SIG-M5 treated with dmso at 0.1 percent for 504 hours (cell line): Measurements from ENCODE around the gene PLAAT4.
"Not testable (repeated sequence)": the region's sequence is repeated elsewhere in the genome, so short reads cannot be mapped to it uniquely, and the experiment has no call there.

Source experiments
- DNase-seq: peaks from one replicate; lab custom pipeline; 2025; ENCODE audit not compliant: unreplicated experiment; lab: John Stamatoyannopoulos, UW

PLAAT4 gene

GRCh38 chr11:63537293-63538101 is 889 bp downstream of the PLAAT4 start:
- DNase-seq = no peak

GRCh38 chr11:63542506-63542905 is 5.9 kb downstream of the PLAAT4 start:
- DNase-seq = not testable (repeated sequence)

- no peak for DNase-seq
Measured at GRCh38 chr11:63543711-63544110, 7.1 kb downstream of the PLAAT4 start.

GRCh38 chr11:63547061-63547460 is 10.5 kb downstream of the PLAAT4 start:
- no peak for DNase-seq

- DNase-seq = no peak
Measured at GRCh38 chr11:63548178-63548577, 11.6 kb downstream of the PLAAT4 start.

- DNase-seq = no peak
Measured at GRCh38 chr11:63549411-63549810, 12.8 kb downstream of the PLAAT4 start.

DNA sequence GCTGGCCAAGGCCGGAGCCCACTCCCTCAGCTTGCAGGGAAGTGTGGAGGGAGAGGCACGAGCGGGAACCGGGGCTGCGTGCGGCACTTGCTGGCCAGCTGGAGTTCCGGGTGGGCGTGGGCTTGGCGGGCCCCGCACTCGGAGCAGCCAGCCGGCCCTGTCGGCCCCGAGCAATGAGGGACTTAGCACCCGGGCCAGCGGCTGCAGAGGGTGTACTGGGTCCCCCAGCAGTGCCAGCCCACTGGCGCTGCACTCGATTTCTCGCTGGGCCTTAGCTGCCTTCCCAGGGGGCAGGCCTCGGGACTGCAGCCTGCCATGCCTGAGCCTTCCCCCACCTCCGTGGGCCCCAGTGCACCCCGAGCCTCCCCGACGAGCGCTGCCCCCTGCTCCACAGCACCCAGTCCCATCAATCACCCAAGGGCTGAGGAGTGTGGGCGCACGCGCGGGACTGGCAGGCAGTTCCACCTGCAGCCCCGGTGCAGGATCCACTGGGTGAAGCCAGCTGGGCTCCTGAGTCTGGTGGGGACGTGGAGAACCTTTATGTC is 13.6 kb downstream of the PLAAT4 start:
- not testable (repeated sequence) for DNase-seq

DNA sequence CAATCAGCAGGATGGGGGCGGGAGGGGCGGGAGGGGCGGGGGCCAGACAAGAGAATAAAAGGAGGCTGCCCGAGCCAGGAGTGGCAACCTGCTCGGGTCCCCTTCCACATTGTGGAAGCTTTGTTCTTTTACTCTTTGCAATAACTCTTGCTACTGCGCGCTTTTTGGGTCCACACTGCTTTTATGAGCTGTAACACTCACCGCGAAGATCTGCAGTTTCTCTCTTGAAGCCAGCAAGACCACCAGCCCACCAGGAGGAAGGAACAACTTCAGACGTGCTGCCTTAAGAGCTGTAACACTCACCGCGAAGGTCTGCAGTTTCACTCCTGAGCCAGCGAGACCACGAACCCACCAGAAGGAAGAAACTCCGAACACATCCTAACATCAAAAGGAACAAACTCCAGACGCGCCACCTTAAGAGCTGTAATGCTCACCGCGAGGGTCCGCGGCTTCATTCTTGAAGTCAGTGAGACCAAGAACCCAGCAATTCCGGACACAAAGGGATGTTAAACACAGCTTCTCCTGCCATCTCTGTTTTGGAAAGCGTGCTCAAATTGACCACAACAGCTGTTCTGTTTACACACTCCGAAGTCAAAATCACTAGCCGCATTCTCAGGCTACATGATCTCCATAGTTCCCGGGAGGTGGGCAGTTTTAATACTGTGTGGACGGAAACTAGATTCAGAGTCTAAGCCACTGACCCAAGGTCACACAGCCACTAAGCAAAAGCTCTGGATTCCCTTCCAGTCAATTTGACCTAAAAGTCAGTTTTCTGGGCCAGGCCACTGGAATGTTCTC is 14.7 kb downstream of the PLAAT4 start:
- DNase-seq = no peak

GRCh38 chr11:63551889-63552266 is 15.3 kb downstream of the PLAAT4 start:
- DNase-seq = no peak

DNA sequence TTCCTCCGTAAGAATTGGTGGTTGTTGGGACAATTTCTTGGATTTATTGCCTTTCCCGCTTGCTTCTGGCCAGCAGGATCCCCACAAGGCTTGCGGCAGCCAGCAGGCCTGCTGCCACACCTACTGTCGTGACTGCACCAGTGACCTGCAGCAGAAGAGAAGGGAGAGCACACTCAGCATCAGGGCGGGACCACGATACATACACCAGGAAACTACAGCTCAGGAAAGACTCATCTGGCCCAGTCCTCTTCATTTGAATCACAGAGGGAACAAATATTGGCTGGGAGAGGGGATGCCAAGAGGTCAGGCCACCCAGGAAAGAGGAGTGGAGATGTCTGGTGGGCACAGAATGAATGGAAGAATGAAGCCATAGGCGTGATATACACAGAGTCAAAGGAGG is 16.3 kb downstream of the PLAAT4 start:
- DNase-seq = no peak

DNA sequence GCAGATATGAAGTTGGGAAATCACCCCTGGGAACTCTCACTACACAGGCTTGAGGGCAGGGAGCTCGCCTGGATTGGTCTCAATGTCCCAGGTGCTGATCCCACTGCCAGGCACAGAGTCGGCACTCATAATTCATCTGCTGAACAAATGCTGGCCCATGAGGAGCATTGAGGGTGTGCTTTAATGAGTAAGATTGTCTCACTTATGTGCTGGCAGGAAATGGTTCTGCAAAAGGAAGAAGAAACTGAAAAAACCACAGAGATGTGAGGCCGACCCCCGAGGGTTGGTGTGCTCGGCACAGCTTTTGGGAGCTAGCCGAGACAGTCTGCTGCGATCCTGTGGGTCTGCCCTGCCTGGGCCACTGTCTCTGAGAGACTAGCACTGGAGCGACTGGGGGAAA is 17.2 kb downstream of the PLAAT4 start:
- no peak for DNase-seq

GRCh38 chr11:63554877-63555223 is 18.2 kb downstream of the PLAAT4 start:
- no peak for DNase-seq

DNA sequence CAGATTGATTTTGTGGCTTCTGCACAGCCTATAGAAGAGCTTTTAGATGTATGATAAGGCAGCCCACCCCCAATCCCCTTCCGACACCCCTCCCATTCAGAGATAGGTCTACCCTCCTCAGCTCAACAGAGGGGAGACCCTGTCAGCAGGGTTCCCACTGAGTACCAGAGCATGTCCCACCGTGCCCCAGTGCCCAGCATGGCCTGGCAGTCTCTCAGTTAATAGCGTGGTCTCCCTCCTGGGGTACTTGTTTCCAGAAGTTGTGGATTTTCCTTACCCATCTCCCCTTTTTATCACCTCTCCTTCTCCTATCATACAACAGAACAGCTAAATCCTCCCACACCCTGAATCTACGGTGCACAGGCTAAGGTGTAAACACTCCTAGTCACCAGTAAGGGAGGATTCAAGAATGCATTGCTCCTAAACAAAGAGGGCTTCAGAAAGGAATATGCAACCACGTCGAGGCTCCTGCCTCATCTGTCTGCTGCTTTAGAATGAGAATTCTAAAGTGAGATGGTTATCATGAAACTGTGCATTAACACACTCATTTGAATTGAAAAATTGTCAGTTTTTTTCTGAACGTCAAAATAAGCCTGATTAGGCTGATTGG is 19.9 kb downstream of the PLAAT4 start:
- DNase-seq = no peak

- no peak for DNase-seq
Measured at GRCh38 chr11:63557570-63557969, 21.0 kb downstream of the PLAAT4 start.

DNA sequence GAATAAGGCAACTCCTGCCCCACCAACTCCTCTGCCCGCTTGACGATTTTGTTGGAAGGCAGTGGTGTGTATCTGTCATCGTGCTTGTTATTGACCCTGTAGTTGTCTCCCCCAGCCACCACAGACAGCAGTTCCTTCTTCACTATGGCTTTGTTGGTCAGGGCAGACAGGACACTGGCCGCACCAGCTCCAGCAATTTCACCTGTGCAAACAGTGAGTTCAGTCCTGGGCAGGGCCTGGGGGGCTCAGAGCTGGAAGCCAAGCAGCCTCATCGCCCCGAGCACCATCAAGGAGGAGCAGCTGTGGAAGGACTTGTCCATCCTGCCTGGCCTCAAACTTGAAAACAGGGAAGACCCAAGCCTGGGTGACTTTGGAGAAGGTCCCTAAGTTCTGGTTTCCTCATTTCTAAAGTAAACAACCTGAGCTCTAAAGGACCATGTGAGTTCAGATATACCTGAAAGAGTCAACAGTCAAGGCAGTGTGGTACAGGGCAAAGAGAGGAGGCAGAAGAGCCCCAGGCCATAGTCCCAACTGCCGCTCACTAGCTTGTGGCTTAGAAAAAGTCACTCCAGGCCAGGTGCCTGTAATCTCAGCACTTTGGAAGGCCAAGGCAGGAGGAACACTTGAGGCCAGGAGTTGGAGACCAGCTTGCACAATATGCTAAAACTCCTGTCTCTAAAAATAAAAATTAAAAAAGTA is 22.0 kb downstream of the PLAAT4 start:
- peak; percentile 33 for DNase-seq

DNA sequence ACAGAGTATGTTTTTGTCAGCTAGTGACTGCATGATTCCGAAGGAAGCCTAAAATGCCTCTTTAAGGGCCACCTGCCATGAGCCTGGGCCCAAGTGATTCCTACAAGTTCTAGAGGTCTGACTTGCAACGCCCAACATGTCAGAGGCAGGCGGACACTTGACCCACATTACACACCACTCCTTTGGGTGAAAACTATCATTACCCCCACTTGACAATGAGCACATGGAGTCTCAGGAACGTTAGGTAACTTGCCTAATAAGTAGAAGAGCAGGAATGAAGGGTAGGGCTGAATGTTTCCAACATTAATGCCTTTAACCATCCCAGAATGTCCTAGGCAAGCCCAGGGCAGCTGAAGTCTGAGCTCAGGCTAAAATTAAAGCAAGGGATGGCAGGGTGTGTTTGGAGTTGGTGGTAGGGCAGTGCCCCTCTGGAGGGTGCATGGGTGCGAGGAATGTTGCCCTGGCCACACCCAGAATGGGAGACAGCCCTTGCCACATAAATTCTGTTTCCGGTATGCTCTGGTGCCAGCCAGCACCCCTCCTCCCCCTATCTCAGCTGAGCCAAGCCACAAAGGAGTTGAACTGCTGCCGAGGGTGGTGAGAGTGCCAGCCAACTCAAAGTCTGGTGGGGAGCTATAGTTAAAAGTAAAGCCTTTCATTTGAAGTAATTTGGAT is 24.0 kb downstream of the PLAAT4 start:
- no peak for DNase-seq

DNA sequence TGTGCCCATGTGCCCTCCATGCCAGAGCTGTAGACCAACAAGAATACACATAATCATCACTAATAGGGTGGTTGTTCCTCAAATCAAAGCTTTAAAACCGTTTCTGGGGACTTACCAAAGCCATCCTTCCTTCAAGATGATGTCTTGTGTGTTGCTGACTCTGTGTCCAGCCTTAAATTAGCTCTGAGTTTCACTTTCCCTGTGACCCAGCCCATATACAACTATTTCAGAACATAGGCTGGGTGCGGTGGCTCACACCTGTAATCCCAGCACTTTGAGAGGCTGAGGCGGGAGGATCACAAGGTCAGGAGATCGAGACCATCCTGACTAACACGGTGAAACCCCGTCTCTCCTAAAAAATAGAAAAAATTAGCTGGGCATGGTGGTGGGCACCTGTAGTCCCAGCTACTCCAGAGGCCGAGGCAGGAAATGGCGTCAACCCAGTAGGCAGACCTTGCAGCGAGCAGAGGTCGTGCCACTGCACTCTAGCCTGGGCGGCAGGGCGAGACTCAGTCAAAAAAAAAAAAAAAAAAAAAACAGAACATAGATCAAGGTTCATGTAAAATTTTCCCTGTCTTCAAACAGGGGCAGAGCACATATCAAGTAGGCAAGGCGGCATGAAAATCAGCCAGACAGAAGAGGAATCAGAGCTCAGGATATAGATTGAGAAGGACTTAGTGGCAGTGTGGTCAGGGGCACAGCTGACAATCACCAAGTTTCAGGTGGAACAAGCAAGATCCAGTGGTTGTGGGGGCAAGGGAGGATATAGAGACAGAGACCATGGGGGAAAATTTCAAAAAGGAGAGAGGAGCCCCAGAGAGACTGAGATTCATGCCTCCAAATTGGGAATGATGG is 26.8 kb downstream of the PLAAT4 start, which contains the start of gene PLAAT2:
Gene PLAAT2, minus strand, starts transcription at position 179 of the 855 bp plus-strand sequence. Its CDS starts 55 bp downstream, at position 124.
- no peak for DNase-seq

- no peak for DNase-seq
Measured at GRCh38 chr11:63564056-63564774, 27.6 kb downstream of the PLAAT4 start.
